ENCODE measurements around the gene DCC.

GRCh38 chr18:52679354-52679753 lies 339.4 kb downstream of the DCC start:
- TF ChIP-seq CTCF (IDR thresholded peaks at IDR 0.05 in 2 of 3, conservative IDR thresholded peaks at IDR 0.05 in 1 of 3; ENCODE audit: borderline replicate concordance in 1 of 3, insufficient read depth in 1 of 3, low read depth in 2 of 3, low read length in 2 of 3) (no peak), POLR2A (IDR thresholded peaks at IDR 0.05; ENCODE audit: borderline replicate concordance, extremely low read depth, insufficient read depth, insufficient read length) (no peak), ZNF274 (IDR thresholded peaks at IDR 0.05; ENCODE audit: low read depth, low read length) (no peak), POLR2AphosphoS5 (IDR thresholded peaks at IDR 0.05; ENCODE audit: low read depth, low read length) (no peak), EZH2 (IDR thresholded peaks at IDR 0.05) (no peak), REST (IDR thresholded peaks at IDR 0.05; ENCODE audit: low read depth) (no peak)

Measured in HCT116 (cell line).